Thymus (tissue), 11 donors: Measurements from ENCODE around the gene VPS33A. TPM values are rescaled to one million over a fixed set of nuclear protein-coding genes. Genes with fewer than 3 reads are reported as not detected.

ENCODE experiments used
- DNase-seq, 9 donors: peaks; one replicate each; pipeline ENCODE4 v3.0.0-alpha.2; 2013; ENCODE audit warnings: low spot score in 9 of 9, low read depth in 6 of 9, missing footprints in 1 of 9
- H3K27ac ChIP-seq, 2 donors: one replicate each; pipeline ENCODE4 v1.5.1; 2013; ENCODE audit warnings: control low read depth in 1 of 2, low read depth in 1 of 2, low read length in 1 of 2, mild to moderate bottlenecking in 1 of 2, moderate library complexity in 1 of 2
- H3K27me3 ChIP-seq, 2 donors: one replicate each; pipeline ENCODE4 v1.5.1; 2013; ENCODE audit warnings: low read length in 1 of 2; ENCODE audit not compliant: control insufficient read depth in 2 of 2, insufficient read depth in 1 of 2
- H3K36me3 ChIP-seq, 2 donors: one replicate each; pipeline ENCODE4 v1.5.1; 2013; ENCODE audit warnings: low read length in 1 of 2, mild to moderate bottlenecking in 1 of 2, moderate library complexity in 1 of 2; ENCODE audit not compliant: control insufficient read depth in 2 of 2, insufficient read depth in 2 of 2
- H3K4me1 ChIP-seq, 2 donors: one replicate each; pipeline ENCODE4 v1.5.1; 2013; ENCODE audit warnings: low read length in 2 of 2; ENCODE audit not compliant: control insufficient read depth in 2 of 2, insufficient read depth in 2 of 2
- H3K4me3 ChIP-seq, 2 donors: one replicate each; pipeline ENCODE4 v1.5.1; 2013; ENCODE audit warnings: low read length in 2 of 2, control low read depth in 1 of 2, mild to moderate bottlenecking in 1 of 2
- H3K9me3 ChIP-seq, 2 donors: one replicate each; pipeline ENCODE4 v1.5.1; 2013; ENCODE audit warnings: low read length in 1 of 2, mild to moderate bottlenecking in 1 of 2; ENCODE audit not compliant: control insufficient read depth in 2 of 2, insufficient read depth in 1 of 2
- WGBS: extraction: QIAGEN DNeasy Blood & Tissue Kit; methylation state at CpG from one replicate; pipeline ENCODE4 v1.1.7; 2013; 5-methylcytosine and 5-hydroxymethylcytosine counted together
- polyA plus RNA-seq: library from polyadenylated mRNA; stranded (reverse); fragments of 200-250 nt; gene quantifications from one replicate; pipeline ENCODE4 v1.2.3, GENCODE V29; 2013
- total RNA-seq: library from RNA; stranded (reverse); fragments of 120-200 nt; gene quantifications from one replicate; pipeline ENCODE4 v1.2.4, GENCODE V29; 2013
- donor health status: healthy.

Gene VPS33A
- total and polyA plus RNA-seq, 2 donors: 15.8 to 20.3 TPM

DNA sequence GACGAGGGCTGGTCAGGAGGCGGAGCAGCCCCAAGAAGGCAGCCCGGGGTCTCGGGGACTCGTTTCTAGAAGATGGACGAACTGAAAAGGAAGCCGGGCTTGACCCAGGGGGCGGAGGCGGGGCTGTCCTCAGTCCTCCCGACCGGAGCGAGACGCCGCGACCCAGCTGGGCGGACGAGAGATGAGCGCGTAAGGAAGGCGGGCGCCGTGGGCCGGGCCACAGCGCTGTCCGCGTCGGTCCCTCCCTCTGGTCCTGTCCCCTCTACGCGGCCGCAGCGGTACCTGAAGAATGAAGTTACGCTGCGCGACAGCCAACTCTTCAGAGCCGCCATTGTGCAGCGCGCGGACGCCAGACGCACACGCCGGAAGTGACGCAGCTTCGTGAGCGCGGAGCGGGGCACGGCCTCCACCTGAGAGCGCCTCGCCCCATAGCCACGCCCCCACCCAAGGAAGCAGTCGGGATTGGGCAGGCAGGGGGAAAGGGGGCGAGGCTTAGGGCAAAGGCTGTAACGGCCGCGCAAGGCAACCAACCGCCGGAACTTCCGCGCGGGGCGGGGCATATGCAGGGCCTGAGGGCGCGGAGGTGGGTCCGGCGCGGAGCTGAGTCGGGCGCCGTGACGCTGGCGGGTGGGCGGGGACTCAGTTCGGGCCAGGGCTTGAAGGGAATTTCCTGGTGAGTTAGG, 40.5 kb downstream of the VPS33A start, which contains the start of gene DIABLO:
TSS of gene DIABLO (minus strand) at position 370 of the 683 bp plus-strand sequence. CDS start at position 332, 38 bp downstream.
- Histone ChIP-seq H3K27me3 (no peaks in the 10 kb centered on the region), H3K4me1 (peaks cover 25 to 35% of the 10 kb centered on the region in 2 donors), H3K27ac (peak within 1 kb of the TSS; percentile 84 to 95), H3K36me3 (peaks cover 19 to 40% of the 10 kb centered on the region in 2 donors), H3K4me3 (peak within 1 kb of the TSS; percentile 76 to 97), H3K9me3 (peaks cover 0 to 7% of the 10 kb centered on the region in 2 donors)
- peak; percentile 92 to 100 (median 100) for DNase-seq
- WGBS: under 1% methylated on average over 74 of the region's 74 CpGs

- Histone ChIP-seq H3K36me3 (peaks cover 54 to 77% of the 10 kb centered on the region in 2 donors), H3K4me1 (no peaks in the 10 kb centered on the region), H3K27me3 (no peaks in the 10 kb centered on the region), H3K9me3 (peaks cover 0 to 1% of the 10 kb centered on the region in 2 donors), H3K27ac (no peak overlapping the region), H3K4me3 (no peak overlapping the region)
- 97% methylated on average over 1 of the region's 1 CpG for WGBS
- no peak for DNase-seq
These were observed 49.8 kb downstream of the VPS33A start for GRCh38 chr12:122216445-122216844.

- DNase-seq: no peak
- H3K9me3 ChIP-seq: peaks cover 0 to 1% of the 10 kb centered on the region in 2 donors
- H3K4me1 ChIP-seq: no peaks in the 10 kb centered on the region
- peaks cover 58 to 76% of the 10 kb centered on the region in 2 donors for H3K36me3 ChIP-seq
- H3K4me3 ChIP-seq: no peak overlapping the region
- no peak overlapping the region for H3K27ac ChIP-seq
- WGBS: 95% methylated on average over 5 of the region's 5 CpGs
- no peaks in the 10 kb centered on the region for H3K27me3 ChIP-seq
These were observed 50.5 kb downstream of the VPS33A start for GRCh38 chr12:122215771-122216170.

- peaks cover 0 to 2% of the 10 kb centered on the region in 2 donors for H3K9me3 ChIP-seq
- no peak overlapping the region for H3K27ac ChIP-seq
- peaks cover 48% of the 10 kb centered on the region in 2 donors for H3K36me3 ChIP-seq
- no peak overlapping the region for H3K4me3 ChIP-seq
- DNase-seq: no peak
- peaks cover 28 to 34% of the 10 kb centered on the region in 2 donors for H3K27me3 ChIP-seq
- peaks cover 7 to 8% of the 10 kb centered on the region in 2 donors for H3K4me1 ChIP-seq
- 97% methylated on average over 18 of the region's 18 CpGs for WGBS
These were observed 58.0 kb downstream of the VPS33A start for GRCh38 chr12:122208073-122208820.

DNA sequence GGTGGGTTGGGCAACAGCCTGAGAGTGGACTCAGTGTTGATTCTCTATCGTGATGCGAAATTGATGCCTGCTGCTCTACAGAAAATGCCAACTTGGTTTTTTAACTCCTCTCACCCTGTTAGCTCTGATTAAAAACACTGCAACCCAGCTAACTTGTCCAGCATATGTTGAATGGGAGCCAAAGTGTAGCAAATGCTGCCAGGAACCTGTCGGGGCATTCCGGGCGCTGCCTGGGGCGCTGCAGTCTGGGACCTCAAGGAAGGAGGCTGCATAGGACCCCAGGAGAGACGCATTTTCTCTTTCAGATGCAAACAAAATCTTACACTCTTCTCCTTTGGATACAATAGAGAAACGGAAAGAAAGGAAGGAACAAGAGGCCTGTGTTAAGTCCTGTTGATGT, 58.9 kb downstream of the VPS33A start:
- H3K36me3 ChIP-seq: peaks cover 40 to 42% of the 10 kb centered on the region in 2 donors

DNA sequence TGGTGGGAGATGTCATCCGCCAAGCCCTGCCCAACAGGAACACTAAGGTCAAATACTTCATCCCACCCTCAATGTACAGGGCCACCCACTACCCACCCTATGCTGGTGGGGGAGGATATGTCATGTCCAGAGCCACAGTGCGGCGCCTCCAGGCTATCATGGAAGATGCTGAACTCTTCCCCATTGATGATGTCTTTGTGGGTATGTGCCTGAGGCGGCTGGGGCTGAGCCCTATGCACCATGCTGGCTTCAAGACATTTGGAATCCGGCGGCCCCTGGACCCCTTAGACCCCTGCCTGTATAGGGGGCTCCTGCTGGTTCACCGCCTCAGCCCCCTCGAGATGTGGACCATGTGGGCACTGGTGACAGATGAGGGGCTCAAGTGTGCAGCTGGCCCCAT, 59.3 kb downstream of the VPS33A start:
- Histone ChIP-seq H3K9me3 (peaks cover 0 to 2% of the 10 kb centered on the region in 2 donors), H3K4me3 (no peak overlapping the region), H3K36me3 (peaks cover 40 to 42% of the 10 kb centered on the region in 2 donors), H3K27me3 (peaks cover 40 to 47% of the 10 kb centered on the region in 2 donors), H3K27ac (no peak overlapping the region), H3K4me1 (peaks cover 8 to 12% of the 10 kb centered on the region in 2 donors)
- no peak for DNase-seq
- 95% methylated on average over 8 of the region's 8 CpGs for WGBS

More for the DNA sequence above, 58.9 kb downstream of the VPS33A start:
- Histone ChIP-seq H3K27ac (no peak overlapping the region), H3K27me3 (peaks cover 37 to 43% of the 10 kb centered on the region in 2 donors), H3K4me3 (no peak overlapping the region), H3K9me3 (peaks cover 0 to 2% of the 10 kb centered on the region in 2 donors), H3K4me1 (peaks cover 8 to 12% of the 10 kb centered on the region in 2 donors)
- DNase-seq: no peak
- 96% methylated on average over 8 of the region's 8 CpGs for WGBS

GRCh38 chr12:122206111-122206881, 60.0 kb downstream of the VPS33A start:
- H3K9me3 ChIP-seq: peaks cover 0 to 2% of the 10 kb centered on the region in 2 donors
- H3K27me3 ChIP-seq: peaks cover 47 to 54% of the 10 kb centered on the region in 2 donors
- no peak overlapping the region for H3K4me3 ChIP-seq
- peaks cover 8 to 12% of the 10 kb centered on the region in 2 donors for H3K4me1 ChIP-seq
- 94% methylated on average over 27 of the region's 27 CpGs for WGBS
- DNase-seq: no peak
- peaks cover 37 to 40% of the 10 kb centered on the region in 2 donors for H3K36me3 ChIP-seq
- H3K27ac ChIP-seq: no peak overlapping the region

- DNase-seq: no peak
- Histone ChIP-seq H3K9me3 (peaks cover 0 to 2% of the 10 kb centered on the region in 2 donors), H3K36me3 (peaks cover 30 to 32% of the 10 kb centered on the region in 2 donors), H3K27me3 (peaks cover 51 to 64% of the 10 kb centered on the region in 2 donors), H3K4me3 (no peak overlapping the region), H3K4me1 (peaks cover 8 to 12% of the 10 kb centered on the region in 2 donors), H3K27ac (no peak overlapping the region)
- WGBS: 62% methylated on average over 23 of the region's 23 CpGs
These were observed 61.0 kb downstream of the VPS33A start for GRCh38 chr12:122205053-122205925.
